ENCODE measurements around the gene IQSEC1. TPM values are rescaled to one million over a fixed set of nuclear protein-coding genes. Genes with fewer than 3 reads are reported as not detected.

IQSEC1 gene
- total RNA-seq, 1 experiment from 2014 or later = 28.1 TPM

DNA sequence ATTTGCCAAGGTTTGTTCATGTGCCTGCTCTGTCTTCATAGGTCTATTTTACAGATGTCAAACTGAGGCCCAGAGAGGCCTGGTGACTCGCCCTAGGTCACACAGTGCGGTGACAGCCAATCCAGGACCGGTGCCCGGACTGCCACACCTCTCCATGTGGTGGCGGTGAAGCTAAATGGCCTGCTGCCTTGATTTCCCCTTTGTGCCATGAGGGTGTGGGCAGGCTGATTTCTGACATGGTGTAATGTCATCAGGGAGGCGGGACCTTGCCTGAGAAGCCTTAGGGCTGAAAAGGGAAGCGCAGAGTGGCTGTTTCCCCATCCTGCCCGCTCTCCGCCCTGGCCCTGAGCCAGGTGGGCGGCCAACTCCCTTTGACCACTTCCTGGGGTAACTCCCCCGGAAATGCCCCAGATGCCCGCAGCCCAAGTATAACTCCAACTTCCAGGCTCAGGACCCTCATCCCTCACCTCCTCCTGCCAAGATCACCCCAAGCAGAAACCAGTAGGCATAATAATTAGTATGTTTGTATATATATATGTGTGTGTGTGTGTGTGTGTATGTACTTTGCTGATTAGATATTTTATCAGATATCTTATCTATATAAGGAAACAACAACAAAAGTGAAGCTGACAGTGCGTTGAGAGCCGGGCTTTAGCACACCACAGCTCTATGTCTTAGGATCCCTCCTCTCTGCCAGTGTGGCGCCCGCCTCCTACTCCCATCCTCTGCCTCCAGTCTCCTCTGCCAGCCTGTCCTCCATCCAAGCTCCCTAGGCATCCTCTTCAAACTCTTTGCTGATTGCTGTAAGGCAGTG, 63.9 kb downstream of the IQSEC1 start:
- Histone ChIP-seq H3K27ac (ENCODE audit: low read depth, low read length) (no peak overlapping the region), H3K79me2 (ENCODE audit: insufficient read depth, low read length) (no peaks in the 10 kb centered on the region), H3K36me3 (ENCODE audit: control insufficient read depth in 1 of 2, insufficient read depth in 2 of 2, low read length in 2 of 2) (no peaks in the 10 kb centered on the region), H4K20me1 (ENCODE audit: insufficient read depth) (no peaks in the 10 kb centered on the region), H2AFZ (ENCODE audit: low read depth, low read length, poor library complexity, severe bottlenecking) (no peak overlapping the region), H3K9me3 (ENCODE audit: control insufficient read depth in 1 of 2, insufficient read depth in 1 of 2, low read depth in 1 of 2, low read length in 2 of 2) (no peaks in the 10 kb centered on the region), H3K4me3 (replicated peaks in 1 of 2; ENCODE audit: low read depth in 1 of 2, low read length in 2 of 2) (no peak overlapping the region), H3K4me2 (ENCODE audit: low read length) (no peak overlapping the region), H3K27me3 (ENCODE audit: insufficient read depth, low read length) (no peaks in the 10 kb centered on the region), H3K9me2 (ENCODE audit: insufficient read depth) (no peaks in the 10 kb centered on the region), H3K4me1 (ENCODE audit: control insufficient read depth in 1 of 2, insufficient read depth in 2 of 2, low read length in 2 of 2) (peaks cover 11 to 14% of the 10 kb centered on the region in 2 experiments; a peak in 3 of 4 replicates), H3K9ac (ENCODE audit: low read length) (no peak overlapping the region)
- DNase-seq (ENCODE audit: low read depth, low spot score) = no peak
- intact Hi-C loops (cut with micrococcal nuclease) = no loop called here
- ATAC-seq = no peak
- TF ChIP-seq REST (IDR thresholded peaks at IDR 0.05; ENCODE audit: low read depth) = no peak
- no peak for TF ChIP-seq FOSL1 (IDR thresholded peaks at IDR 0.05; ENCODE audit: low read depth)
- TF ChIP-seq ZNF274 (IDR thresholded peaks at IDR 0.05; ENCODE audit: low read depth, low read length) = no peak
- TF ChIP-seq EZH2phosphoT487 (IDR thresholded peaks at IDR 0.05; ENCODE audit: borderline replicate concordance) = no peak
- BruUV-seq (replicated peaks) = no TSS peak
- ChIA-PET RAD21 (ENCODE audit: low non-redundant PET in 1 of 2, low total read pairs in 2 of 2, uncharacterized antibody in 2 of 2, unreplicated experiment in 2 of 2) (no interaction called here), CTCF (interaction anchor here (1.1 kb wide), 1 partner anchor 25 kb away, joined by 3 read pairs; no protein-coding TSS in a partner anchor), POLR2A (no interaction called here)
